IPS DF 4.7 (cell line): ENCODE results near the gene SORCS1.

Experiments
- DNase-seq: peaks from one replicate; pipeline ENCODE4 v3.0.0-alpha.2; 2013; ENCODE audit warnings: low spot score; ENCODE audit errors: extremely low read depth

Gene SORCS1

GRCh38 chr10:106903180-106903579 is 261.3 kb downstream of the SORCS1 start:
- no peak for DNase-seq

GRCh38 chr10:106900016-106900652 is 264.4 kb downstream of the SORCS1 start:
- DNase-seq, result no peak

DNA sequence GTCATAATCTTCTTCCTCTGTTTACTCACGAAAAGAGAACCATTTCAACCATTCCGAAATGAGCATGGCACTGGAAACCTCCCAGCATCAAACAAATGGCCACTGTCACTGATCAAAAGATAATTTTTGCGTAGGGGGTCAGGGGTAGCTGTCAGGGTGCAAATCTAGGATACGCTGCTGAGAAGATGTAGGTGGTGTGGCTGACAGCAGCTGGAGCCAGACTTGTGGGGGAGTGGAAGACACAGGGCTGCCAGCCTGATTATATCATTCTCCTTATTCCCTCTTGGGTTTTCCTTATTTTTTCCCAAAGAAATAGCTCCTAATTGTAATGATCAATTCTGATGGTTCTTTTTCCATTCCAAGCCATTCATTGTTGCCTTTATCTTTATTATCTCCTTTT is 266.1 kb downstream of the SORCS1 start:
- no peak for DNase-seq

- DNase-seq, result no peak
These were observed 266.8 kb downstream of the SORCS1 start for GRCh38 chr10:106897719-106898118.

- no peak for DNase-seq
These were observed 269.8 kb downstream of the SORCS1 start for GRCh38 chr10:106894692-106895091.

DNA sequence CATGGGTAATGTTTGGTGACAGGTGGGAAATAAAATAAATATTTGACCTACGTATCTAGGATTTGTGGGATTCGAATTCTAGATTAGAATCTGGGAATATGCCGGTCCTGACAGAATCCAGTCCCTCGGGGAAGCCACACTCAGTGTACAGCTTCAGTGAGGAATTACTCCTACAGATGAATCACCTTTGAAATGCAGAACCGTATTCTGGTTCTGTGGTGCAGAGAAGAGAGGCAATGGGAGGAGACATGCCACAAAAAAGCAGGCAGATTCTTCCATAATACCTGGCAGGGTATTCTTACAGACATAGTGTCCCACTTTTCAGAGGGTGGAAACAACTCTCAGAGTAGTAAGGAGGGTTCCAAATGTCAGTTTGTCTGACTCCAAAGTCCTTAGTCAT is 286.9 kb downstream of the SORCS1 start:
- no peak for DNase-seq

GRCh38 chr10:106874604-106874889 is 290.0 kb downstream of the SORCS1 start:
- DNase-seq, result no peak

DNA sequence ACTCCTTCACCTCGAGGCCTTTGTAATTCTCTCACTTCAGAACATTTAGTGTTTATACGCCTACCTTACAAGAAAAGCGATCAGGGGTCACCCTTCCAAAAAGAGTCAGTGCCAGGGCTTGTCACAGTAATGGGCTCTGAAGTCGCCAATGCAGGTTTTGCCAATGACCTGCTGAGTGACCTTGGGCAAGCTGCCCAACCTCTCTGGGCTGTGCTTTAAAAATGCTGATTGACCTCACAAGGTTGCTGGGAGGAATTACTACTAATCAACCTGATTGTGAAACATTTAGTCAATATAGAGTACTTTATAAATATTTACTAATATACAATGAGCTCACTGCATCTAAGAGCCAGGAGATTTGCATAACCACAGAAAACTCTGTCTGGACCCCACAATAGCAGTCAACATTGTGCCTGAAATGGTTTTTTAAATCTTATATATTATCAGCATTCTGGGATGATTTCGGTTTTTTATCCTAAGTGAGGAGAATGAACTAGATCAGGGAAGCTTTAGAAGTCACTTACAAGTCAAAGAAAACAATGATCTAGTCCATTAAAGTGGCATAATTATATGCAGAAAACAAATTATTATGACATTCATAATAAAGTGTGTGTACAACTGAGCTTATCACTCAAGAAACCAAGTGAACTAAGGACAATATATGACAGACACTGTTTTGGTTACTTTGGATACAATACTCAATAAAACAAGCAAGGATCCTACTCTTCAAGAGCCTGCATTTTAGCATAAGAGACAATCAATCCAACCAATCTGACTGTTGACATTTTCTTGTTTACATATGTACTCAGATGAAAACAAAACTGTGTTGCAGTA is 290.5 kb downstream of the SORCS1 start:
- DNase-seq, result no peak

GRCh38 chr10:106872176-106872575 is 292.3 kb downstream of the SORCS1 start:
- no peak for DNase-seq

DNA sequence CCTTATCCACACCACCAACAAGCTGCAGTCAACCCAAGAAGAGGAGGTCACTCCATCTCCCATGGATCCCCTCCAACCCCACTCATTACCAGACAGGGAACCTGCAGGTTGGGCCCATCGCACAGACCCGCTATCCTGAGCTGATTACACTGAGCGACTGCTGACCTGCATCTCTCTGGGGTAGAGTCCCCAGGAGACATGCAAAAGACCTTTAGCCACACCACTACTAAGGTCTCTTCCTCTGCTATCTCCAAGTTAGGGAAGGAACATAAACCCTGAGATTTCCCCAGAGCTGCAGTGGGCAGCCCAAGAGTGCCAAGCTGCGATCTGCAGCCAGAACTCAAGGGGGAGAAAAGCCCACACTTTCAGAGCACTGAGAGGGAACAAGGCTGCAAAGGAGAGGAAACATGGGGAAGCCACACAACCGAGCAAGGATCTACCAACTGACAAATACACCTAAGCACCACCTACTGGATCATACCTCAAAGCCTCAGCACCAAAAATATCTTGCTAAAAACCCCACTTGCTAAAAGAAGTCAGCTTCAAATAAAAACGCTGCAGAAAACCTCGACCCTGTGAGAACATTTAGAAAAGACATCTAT is 298.2 kb downstream of the SORCS1 start:
- DNase-seq, result no peak

DNA sequence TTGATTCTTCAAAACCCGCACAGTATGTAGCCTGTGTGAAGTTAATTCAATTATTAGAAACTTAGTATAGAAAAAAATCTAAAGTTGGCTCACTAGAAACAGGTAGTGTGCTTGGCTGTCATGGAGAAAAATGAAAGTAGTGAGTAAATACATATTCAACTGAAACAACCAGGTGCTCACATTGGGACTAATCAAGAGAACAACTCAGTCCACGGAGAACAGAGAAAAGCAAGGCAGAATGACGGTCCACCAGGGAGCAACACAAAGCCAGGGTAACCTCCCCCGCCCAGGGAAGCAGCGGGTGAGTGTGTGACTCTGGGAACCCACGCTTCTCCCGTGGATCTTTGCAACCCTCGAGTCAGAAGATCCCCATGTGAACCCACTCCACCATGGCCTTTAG is 300.5 kb downstream of the SORCS1 start:
- DNase-seq, result no peak

GRCh38 chr10:106863549-106863948 is 301.0 kb downstream of the SORCS1 start:
- DNase-seq, result peak; percentile 41

DNA sequence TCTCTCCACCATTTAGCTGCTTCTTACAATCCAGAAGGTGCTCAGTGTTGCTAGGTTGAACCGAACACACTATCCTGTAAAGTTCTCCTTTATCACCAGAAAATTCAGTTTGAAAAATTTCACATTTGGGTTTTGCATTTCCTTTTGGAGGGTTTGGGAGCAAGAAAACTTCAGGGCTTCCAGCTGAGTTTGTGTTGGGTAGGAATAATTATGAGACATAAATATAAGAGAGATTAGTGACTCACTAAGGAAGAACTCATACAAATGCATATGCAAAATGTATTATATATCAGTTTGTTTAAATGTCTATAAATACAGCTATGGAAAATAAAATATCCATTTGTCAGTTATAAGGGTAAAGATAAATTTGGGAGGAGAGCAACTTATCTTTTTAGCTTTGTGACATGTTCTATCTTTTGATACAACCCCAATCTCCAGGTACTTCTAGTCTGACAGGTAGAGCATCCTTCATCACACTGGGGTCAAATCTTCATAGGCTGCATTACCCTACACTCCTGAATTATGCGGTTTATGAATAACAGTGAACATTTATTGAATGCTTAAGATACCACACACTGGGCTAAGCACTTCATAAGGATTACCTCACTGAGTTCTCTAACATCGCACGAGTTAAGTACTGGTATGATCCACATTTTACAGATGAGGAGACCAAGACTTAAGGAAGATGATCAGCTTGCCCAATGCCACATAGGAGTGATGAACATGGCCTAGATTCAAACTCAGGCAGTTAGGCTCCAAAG is 304.4 kb downstream of the SORCS1 start:
- DNase-seq, result no peak

DNA sequence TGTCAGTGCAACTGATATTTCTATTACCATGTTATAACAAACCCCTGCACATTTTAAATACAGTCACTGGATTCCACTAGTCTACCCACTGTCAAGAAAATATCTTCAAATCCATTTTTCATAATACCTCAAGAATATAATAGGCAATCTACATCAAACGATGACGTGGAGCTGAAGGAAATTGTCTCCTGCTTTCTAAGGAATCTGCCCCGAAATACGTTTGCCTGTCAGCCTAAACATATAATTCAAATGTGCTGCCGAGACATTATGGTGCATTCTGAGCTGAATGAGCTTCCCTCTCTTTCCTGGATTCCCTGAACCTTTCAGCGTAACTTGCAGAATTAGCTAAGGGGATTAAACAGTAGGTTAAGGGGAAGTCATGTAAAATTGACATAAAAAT is 306.8 kb downstream of the SORCS1 start:
- no peak for DNase-seq

DNA sequence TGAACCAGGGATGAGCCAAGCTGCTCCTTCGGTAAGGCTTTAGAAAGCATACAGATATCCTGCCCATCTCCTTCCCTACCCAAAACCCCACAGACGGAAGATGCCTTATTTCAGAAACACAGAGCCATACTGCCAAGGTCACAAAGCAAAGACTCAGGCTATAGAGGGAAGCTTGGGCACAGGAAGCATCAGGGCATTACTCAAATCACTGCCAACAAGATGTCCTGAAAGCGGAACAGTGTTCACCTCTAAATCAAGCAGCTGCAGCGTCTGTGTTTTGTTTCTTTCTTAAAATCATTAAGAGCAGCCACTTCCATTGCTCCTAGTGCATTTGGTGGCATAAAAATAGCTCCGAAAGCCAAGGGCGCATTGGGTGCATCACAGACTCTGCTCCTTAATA is 307.3 kb downstream of the SORCS1 start:
- no peak for DNase-seq

DNA sequence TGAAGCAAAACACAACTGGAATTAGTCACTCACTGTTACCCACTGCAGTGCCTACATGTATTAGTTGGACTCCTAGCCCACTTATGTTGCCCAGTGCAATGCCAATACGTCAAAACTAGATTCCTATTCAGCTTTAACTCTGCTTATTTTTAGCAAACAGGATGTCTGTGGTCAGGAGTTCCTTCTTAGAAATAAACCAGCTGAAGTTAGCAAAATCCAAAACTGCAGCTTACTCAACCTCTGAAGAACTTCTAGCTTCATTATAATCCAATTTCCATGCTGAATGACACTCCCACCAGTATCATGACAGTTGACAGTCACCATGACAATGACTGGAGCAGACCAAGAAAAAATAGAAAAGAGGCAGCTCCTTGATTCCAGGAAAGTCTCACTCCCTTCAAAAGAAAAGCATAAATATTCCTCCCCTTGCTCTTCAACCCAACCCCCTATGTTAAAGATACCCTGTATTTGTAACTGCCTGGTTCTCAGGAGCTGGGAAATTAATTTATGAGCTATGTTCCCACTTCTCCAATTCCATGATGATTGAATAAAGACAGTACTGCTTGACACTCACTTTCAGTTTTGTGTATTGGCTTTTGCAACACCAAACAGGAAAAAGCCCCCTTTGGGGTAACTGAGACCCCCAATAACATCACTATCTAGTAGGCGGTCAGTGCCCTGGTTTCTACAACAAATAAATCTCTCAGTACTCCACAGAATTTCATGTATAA is 327.4 kb downstream of the SORCS1 start:
- no peak for DNase-seq

GRCh38 chr10:106832846-106833245 is 331.7 kb downstream of the SORCS1 start:
- DNase-seq, result no peak

DNA sequence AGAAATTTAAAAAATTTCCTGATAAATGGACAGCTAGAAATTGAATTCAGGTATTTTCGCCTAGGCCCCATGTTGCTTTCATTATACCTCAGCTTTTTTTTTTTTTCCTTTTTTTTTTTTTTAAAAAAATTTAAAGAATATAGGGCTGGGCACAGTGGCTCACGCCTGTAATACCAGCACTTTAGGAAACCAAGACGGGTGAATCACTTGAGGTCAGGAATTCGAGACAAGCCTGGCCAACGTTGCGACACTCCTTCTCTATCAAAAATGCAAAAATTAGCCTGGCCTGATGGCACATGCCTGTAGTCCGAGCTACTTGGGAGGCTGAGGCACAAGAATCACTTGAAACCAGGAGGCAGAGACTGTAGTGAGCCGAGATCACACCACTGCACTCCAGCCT is 334.0 kb downstream of the SORCS1 start:
- no peak for DNase-seq

DNA sequence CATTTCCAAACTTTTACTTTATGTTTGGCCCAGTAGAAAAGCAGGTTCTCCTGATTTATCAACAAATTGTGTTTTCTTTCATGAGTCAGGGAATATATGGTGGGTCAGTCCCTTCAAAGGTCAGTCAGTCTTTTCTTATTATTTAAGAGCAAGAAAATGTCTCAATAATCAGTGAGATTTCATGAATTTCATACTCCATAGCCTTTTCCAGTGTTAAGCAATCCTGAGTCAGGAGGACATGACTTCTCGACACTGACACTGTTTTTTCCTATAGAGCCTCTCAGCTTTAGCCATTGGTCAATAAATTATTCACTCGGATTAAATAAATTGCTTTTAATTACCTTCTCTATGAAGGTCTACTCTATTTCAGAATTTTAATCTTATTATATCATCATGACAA is 334.5 kb downstream of the SORCS1 start:
- no peak for DNase-seq

DNA sequence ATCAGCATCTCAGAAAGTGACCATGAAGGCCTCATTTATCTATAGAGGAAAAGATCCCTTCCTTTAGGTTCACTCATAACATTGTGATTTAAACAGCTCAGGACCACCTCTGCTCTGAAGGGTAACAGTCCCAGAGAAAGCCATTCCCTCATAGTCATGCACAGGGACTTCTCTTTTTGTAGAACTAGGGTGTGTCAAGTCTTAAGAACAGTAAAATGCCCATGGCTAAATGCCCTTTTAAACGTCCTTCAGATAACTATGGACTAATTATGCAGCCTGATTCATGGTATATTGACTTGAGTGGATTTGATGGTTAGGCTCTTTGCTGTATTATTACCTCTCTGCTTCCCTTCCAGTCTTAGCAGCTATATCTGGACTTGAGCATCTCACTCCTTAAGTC is 337.8 kb downstream of the SORCS1 start:
- DNase-seq, result no peak

- no peak for DNase-seq
These were observed 338.7 kb downstream of the SORCS1 start for GRCh38 chr10:106825576-106826364.
